Panc1 (cell line): ENCODE results near the gene ULK3. TPM values are rescaled to one million over a fixed set of nuclear protein-coding genes. Genes with fewer than 3 reads are reported as not detected.
"Not testable (repeated sequence)": the region's sequence is repeated elsewhere in the genome, so short reads cannot be mapped to it uniquely, and the experiment has no call there.

Experiments used
- ATAC-seq: fragments of 200-7000 bp; cut with Tn5 transposase; 2 replicates; pipeline ENCODE4 v1.9.1; 2020; ENCODE audit warnings: mild to moderate bottlenecking, moderate library complexity
- BruUV-seq: library from RNA; stranded (reverse); fragments of 400-500 nt; replicated peaks from 2 replicates; lab custom pipeline; 2021; lab: Mats Ljungman, UMichigan
- CTCF ChIA-PET: fragments of 300-600 bp; sonication (Branson Sonifier 250); formaldehyde crosslinking; loops from one replicate; lab custom pipeline; 2022; ENCODE audit warnings: antibody characterized with exemption; lab: Charles Lee
- POLR2A ChIA-PET: fragments of 300-600 bp; sonication (Branson Sonifier 250); formaldehyde crosslinking; loops from one replicate; lab custom pipeline; 2022; ENCODE audit warnings: antibody characterized with exemption; lab: Charles Lee
- DNase-seq: peaks from one replicate; pipeline ENCODE4 v3.0.0-alpha.2; 2010; ENCODE audit warnings: low read depth, low spot score
- H3K27ac ChIP-seq: 2 replicates; pipeline ENCODE4 v1.5.1; 2011; ENCODE audit warnings: mild to moderate bottlenecking, low read length, inconsistent platforms
- H3K27me3 ChIP-seq: fragments of 200-500 bp; sonication (Bioruptor generic); 2 replicates; pipeline ENCODE4 v1.6.0; 2014; ENCODE audit warnings: low read length, inconsistent platforms; ENCODE audit not compliant: control insufficient read depth, insufficient read depth
- H3K36me3 ChIP-seq: fragments of 200-500 bp; sonication (Bioruptor generic); 2 replicates; pipeline ENCODE4 v1.5.1; 2014; ENCODE audit warnings: inconsistent platforms, mild to moderate bottlenecking, low read length, moderate library complexity; ENCODE audit not compliant: control insufficient read depth, insufficient read depth
- H3K4me1 ChIP-seq: 2 replicates; pipeline ENCODE4 v1.5.1; 2011; ENCODE audit warnings: inconsistent platforms, mild to moderate bottlenecking, low read length, moderate library complexity; ENCODE audit not compliant: control insufficient read depth, insufficient read depth
- H3K4me3 ChIP-seq, 2 experiments: 2 replicates each; pipeline ENCODE4 v1.5.1; 2011 to 2012; ENCODE audit warnings: low read depth in 2 of 2, low read length in 2 of 2, mild to moderate bottlenecking in 2 of 2, inconsistent platforms in 1 of 2, moderate library complexity in 1 of 2
- H3K9me3 ChIP-seq: fragments of 200-500 bp; sonication (Bioruptor generic); 2 replicates; pipeline ENCODE4 v1.5.1; 2014; ENCODE audit warnings: low read depth, mild to moderate bottlenecking, inconsistent platforms, low read length, moderate library complexity; ENCODE audit not compliant: control insufficient read depth, insufficient read depth
- CTCF ChIP-seq: fragments of 450-650 bp; IDR thresholded peaks from 2 replicates; pipeline ENCODE4 v1.5.1; 2017; ENCODE audit warnings: mild to moderate bottlenecking
- POLR2AphosphoS5 ChIP-seq: IDR thresholded peaks from 2 replicates; pipeline ENCODE4 v1.6.1; 2012; ENCODE audit warnings: mild to moderate bottlenecking, low read depth, low read length, moderate library complexity
- REST ChIP-seq, 2 experiments: IDR thresholded peaks; 2 replicates each; pipeline ENCODE4 v1.6.1; 2011 to 2012; ENCODE audit warnings: low read depth in 2 of 2, control low read depth in 1 of 2, low read length in 1 of 2, mild to moderate bottlenecking in 1 of 2, moderate library complexity in 1 of 2; ENCODE audit not compliant: insufficient read depth in 1 of 2
- SIN3A ChIP-seq: IDR thresholded peaks from 2 replicates; pipeline ENCODE4 v1.6.1; 2012; ENCODE audit warnings: low read depth, mild to moderate bottlenecking, low read length, moderate library complexity, borderline replicate concordance; ENCODE audit not compliant: insufficient read depth
- TCF7L2 ChIP-seq: IDR thresholded peaks from 2 replicates; pipeline ENCODE4 v1.6.1; 2011; ENCODE audit warnings: mild to moderate bottlenecking, low read depth, low read length, inconsistent platforms
- in situ Hi-C: cut with HindIII; loops from 2 replicates; pipeline ENCODE4 v1.10.0; 2016; ENCODE audit warnings: low sequenced_read_pairs, low pct_unique_long_range_greater_than_20kb
- intact Hi-C: fragments of 100-400 bp; cut with micrococcal nuclease; formaldehyde crosslinking; loops from one replicate; pipeline ENCODE4 v1.10.0; 2022; ENCODE audit not compliant: unreplicated experiment
- total RNA-seq: library from RNA; stranded (reverse); gene quantifications from one replicate; pipeline ENCODE4 v1.2.1, GENCODE V29; 2021; ENCODE audit not compliant: unreplicated experiment

The ULK3 gene
- total RNA-seq, 1 experiment from 2014 or later: 73.3 TPM

GRCh38 chr15:74888716-74889115, 45.8 kb upstream of the ULK3 start:
- Histone ChIP-seq H3K27me3 (no peaks in the 10 kb centered on the region), H3K9me3 (no peaks in the 10 kb centered on the region), H3K27ac (no peak overlapping the region), H3K4me1 (peaks cover 9% of the 10 kb centered on the region), H3K4me3 (no peak overlapping the region), H3K36me3 (no peaks in the 10 kb centered on the region; the same call in 1 of the 2 replicates)
- CTCF ChIA-PET: interaction anchor here (0.5 kb wide), 1 partner anchor 27 kb away, joined by 12 read pairs; no protein-coding TSS in a partner anchor
- no TSS peak for BruUV-seq
- in situ Hi-C loops: no loop called here
- POLR2A ChIA-PET: no interaction called here
- no peak for TF ChIP-seq REST (IDR thresholded peaks at IDR 0.05; ENCODE audit: insufficient read depth in 1 of 2, low read depth in 2 of 2, low read length in 1 of 2)
- TF ChIP-seq SIN3A: no peak
- TF ChIP-seq POLR2AphosphoS5: no peak
- TF ChIP-seq TCF7L2: no peak
- no peak for TF ChIP-seq CTCF
- DNase-seq: no peak
- no peak for ATAC-seq
- intact Hi-C loops: no loop called here

GRCh38 chr15:74887537-74888193, 44.7 kb upstream of the ULK3 start:
- DNase-seq, H3K27ac ChIP-seq, intact Hi-C loops, H3K9me3 ChIP-seq, H3K4me1 ChIP-seq, POLR2A ChIA-PET, H3K36me3 ChIP-seq, in situ Hi-C loops, H3K27me3 ChIP-seq, ATAC-seq, H3K4me3 ChIP-seq, BruUV-seq, CTCF ChIA-PET: not testable (repeated sequence)

GRCh38 chr15:74885461-74885860, 42.5 kb upstream of the ULK3 start:
- peaks cover 7% of the 10 kb centered on the region for H3K4me1 ChIP-seq
- intact Hi-C loops: no loop called here
- no peak overlapping the region for H3K4me3 ChIP-seq
- H3K27ac ChIP-seq: no peak overlapping the region
- ATAC-seq (no peak), DNase-seq (no peak)
- POLR2A ChIA-PET: interaction anchor here (0.7 kb wide), 1 partner anchor 144 kb away, joined by 4 read pairs; no protein-coding TSS in a partner anchor
- H3K36me3 ChIP-seq: no peaks in the 10 kb centered on the region
- in situ Hi-C loops: no loop called here
- no TSS peak for BruUV-seq
- H3K9me3 ChIP-seq: no peaks in the 10 kb centered on the region
- no peaks in the 10 kb centered on the region for H3K27me3 ChIP-seq
- CTCF ChIA-PET: interaction anchor here (0.6 kb wide), 1 partner anchor 11 kb away, joined by 3 read pairs; no protein-coding TSS in a partner anchor
- TF ChIP-seq SIN3A (no peak), CTCF (no peak), TCF7L2 (no peak), REST (IDR thresholded peaks at IDR 0.05; ENCODE audit: insufficient read depth in 1 of 2, low read depth in 2 of 2, low read length in 1 of 2) (no peak), POLR2AphosphoS5 (no peak)
